Osteocyte (in vitro differentiated cells): ENCODE results near the gene SAMHD1. TPM values are rescaled to one million over a fixed set of nuclear protein-coding genes. Genes with fewer than 3 reads are reported as not detected.
"Not testable (repeated sequence)": the region's sequence is repeated elsewhere in the genome, so short reads cannot be mapped to it uniquely, and the experiment has no call there.

ENCODE experiments used
- DNase-seq: peaks from one replicate; pipeline ENCODE4 v3.0.0; 2021; ENCODE audit warnings: mixed read lengths; ENCODE audit not compliant: unreplicated experiment; ENCODE audit errors: extremely low spot score
- H3K27ac Mint-ChIP-seq: one replicate; pipeline ENCODE4 v1.8.0; 2021; ENCODE audit warnings: mild to moderate bottlenecking, mixed read lengths; ENCODE audit not compliant: unreplicated experiment
- H3K27me3 Mint-ChIP-seq: one replicate; pipeline ENCODE4 v1.8.0; 2021; ENCODE audit warnings: mixed read lengths; ENCODE audit not compliant: unreplicated experiment
- H3K36me3 Mint-ChIP-seq: one replicate; pipeline ENCODE4 v1.8.0; 2021; ENCODE audit warnings: mixed read lengths; ENCODE audit not compliant: unreplicated experiment
- H3K4me1 Mint-ChIP-seq: one replicate; pipeline ENCODE4 v1.8.0; 2021; ENCODE audit warnings: mixed read lengths; ENCODE audit not compliant: unreplicated experiment
- H3K4me3 Mint-ChIP-seq: one replicate; pipeline ENCODE4 v1.8.0; 2021; ENCODE audit warnings: mild to moderate bottlenecking, moderate library complexity, mixed read lengths; ENCODE audit not compliant: unreplicated experiment
- H3K9me3 Mint-ChIP-seq: one replicate; pipeline ENCODE4 v1.8.0; 2021; ENCODE audit warnings: mixed read lengths; ENCODE audit not compliant: unreplicated experiment
- total RNA-seq: library from RNA; stranded (reverse); gene quantifications from 2 replicates; pipeline ENCODE4 v1.2.1, GENCODE V29; 2021
- TF ChIP-seq, protein P1 (sequence below): fragments of 200-600 bp; sonication (generic); IDR thresholded peaks from 2 replicates; pipeline ENCODE4 v1.5.0; 2021; ENCODE audit warnings: antibody characterized with exemption, mild to moderate bottlenecking, moderate library complexity

SAMHD1 gene
- total RNA-seq, 1 donor from 2014 or later = 19.5 TPM

DNA sequence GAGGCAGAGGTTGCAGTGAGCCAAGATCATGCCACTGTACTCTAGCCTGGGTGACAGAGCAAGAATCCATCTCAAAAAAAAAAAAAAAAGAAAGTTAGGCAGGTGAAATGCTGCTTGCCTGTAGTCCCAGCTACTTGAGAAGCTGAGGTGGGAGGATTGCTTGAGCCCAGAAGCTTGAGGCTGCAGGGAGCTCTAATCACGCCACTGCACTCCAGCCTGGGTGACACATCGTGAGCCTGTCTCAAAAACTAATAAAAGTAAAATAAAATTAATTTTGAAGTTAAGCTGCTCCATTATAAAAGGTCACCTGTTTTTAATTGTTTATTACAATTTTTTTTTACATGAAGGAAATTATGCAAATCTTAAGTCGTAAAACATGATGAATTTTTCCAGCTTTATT lies 23.2 kb upstream of the SAMHD1 start:
- TF ChIP-seq, protein P1, sequence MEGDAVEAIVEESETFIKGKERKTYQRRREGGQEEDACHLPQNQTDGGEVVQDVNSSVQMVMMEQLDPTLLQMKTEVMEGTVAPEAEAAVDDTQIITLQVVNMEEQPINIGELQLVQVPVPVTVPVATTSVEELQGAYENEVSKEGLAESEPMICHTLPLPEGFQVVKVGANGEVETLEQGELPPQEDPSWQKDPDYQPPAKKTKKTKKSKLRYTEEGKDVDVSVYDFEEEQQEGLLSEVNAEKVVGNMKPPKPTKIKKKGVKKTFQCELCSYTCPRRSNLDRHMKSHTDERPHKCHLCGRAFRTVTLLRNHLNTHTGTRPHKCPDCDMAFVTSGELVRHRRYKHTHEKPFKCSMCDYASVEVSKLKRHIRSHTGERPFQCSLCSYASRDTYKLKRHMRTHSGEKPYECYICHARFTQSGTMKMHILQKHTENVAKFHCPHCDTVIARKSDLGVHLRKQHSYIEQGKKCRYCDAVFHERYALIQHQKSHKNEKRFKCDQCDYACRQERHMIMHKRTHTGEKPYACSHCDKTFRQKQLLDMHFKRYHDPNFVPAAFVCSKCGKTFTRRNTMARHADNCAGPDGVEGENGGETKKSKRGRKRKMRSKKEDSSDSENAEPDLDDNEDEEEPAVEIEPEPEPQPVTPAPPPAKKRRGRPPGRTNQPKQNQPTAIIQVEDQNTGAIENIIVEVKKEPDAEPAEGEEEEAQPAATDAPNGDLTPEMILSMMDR = no peak
- Mint-ChIP-seq H3K4me1 (no peaks in the 10 kb centered on the region), H3K4me3 (no peak overlapping the region), H3K27ac (no peak overlapping the region), H3K9me3 (no peaks in the 10 kb centered on the region), H3K27me3 (no peaks in the 10 kb centered on the region), H3K36me3 (no peaks in the 10 kb centered on the region)
- DNase-seq = no peak

DNA sequence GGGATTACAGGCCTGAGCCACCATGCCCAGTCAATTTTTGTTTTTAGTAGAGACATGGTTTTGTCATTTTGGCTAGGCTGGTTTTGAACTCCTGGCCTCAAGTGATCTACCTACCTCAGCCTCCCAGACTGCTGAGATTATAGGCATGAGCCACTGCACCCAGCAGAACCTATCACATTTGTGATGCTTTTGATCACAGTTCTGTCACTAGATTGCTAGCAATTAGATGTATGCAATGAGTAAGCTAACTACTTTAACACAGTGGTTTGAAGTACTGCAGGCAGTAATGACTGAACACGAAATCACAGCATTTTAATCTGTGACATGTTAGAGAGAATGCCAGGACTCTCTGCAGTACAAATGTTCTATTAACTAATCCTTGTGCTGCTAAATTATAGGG lies 19.6 kb upstream of the SAMHD1 start:
- H3K4me1 Mint-ChIP-seq = no peaks in the 10 kb centered on the region
- H3K27me3 Mint-ChIP-seq = no peaks in the 10 kb centered on the region
- DNase-seq = no peak
- no peaks in the 10 kb centered on the region for H3K36me3 Mint-ChIP-seq
- no peaks in the 10 kb centered on the region for H3K9me3 Mint-ChIP-seq
- H3K4me3 Mint-ChIP-seq = no peak overlapping the region
- H3K27ac Mint-ChIP-seq = no peak overlapping the region
- TF ChIP-seq, protein P1 = no peak

DNA sequence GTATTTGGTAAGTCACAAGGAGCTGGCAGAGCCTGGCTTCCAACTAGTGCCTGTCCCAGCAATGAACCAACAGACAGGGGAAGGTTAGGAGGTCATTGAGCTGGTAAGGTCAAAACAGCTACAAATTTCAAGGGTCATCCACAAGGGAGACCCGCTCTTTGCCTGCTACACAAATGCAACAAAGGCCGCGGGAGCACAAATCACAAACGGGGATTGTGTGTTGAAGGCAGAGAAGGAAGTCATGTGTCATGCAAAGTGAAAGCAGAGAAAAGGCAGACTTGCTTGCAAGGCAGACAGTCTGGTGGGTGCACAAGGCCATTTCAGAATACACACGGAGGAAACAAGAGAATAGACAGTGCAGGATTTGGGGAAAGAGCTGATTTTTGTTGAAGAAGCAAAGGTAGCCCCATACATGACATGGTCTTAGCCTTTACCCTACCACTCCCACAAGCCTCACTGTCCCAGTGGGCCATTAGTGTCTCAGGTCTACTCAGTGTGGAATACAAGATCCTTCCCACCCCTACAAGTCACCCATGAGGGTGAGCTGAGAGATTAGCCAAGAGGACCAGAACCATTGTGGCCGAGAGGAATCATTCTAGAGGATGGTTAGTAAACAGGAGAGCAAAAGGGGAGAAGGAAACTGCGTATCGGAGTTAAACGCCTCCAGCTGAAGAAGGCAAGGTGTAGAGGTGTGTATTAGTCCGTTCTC lies 18.1 kb upstream of the SAMHD1 start:
- no peak for DNase-seq
- Mint-ChIP-seq H3K4me3 (no peak overlapping the region), H3K9me3 (no peaks in the 10 kb centered on the region), H3K27me3 (no peaks in the 10 kb centered on the region), H3K27ac (no peak overlapping the region), H3K36me3 (no peaks in the 10 kb centered on the region), H3K4me1 (no peaks in the 10 kb centered on the region)
- TF ChIP-seq, protein P1 = no peak

DNA sequence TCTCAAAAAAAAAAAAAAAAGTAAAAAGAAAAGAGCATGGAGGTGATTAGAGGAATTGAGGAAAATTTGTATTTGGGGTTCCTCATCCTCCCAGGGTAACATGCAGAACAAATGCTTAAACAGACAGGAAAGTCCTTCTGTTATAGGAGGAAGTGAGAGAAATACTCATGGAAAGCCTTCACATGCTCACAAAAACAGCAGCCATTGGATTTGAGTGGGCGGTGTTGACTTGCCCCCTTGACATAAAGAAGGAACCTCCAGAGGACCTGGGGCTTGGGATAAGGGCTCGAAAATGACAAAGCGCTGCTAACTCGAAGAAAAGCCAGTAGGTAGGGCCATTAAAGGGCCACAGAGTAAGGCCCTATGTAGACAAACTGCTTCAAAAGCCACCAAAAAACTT lies 17.5 kb upstream of the SAMHD1 start:
- DNase-seq = no peak
- no peak overlapping the region for H3K4me3 Mint-ChIP-seq
- TF ChIP-seq, protein P1 = no peak

DNA sequence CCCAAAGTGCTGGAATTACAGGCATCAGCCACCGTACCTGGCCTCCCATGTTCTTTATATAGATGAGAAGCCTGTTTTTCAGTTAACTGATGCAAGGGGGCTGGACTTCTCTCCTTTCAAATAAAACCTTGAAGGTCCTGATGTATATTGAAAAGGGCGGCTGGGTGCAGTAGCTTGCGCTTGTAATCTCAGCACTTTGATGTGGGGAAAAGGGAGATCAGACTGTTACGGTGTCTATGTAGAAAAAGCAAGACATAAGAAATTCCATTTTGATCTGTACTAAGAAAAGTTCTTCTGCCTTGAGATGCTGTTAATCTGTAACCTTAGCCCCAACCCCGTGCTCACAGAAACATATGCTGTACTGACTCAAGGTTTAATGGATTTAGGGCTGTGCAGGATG lies 16.1 kb upstream of the SAMHD1 start:
- DNase-seq = no peak
- no peaks in the 10 kb centered on the region for H3K9me3 Mint-ChIP-seq
- no peak overlapping the region for H3K4me3 Mint-ChIP-seq
- TF ChIP-seq, protein P1 = no peak
- no peak overlapping the region for H3K27ac Mint-ChIP-seq
- H3K36me3 Mint-ChIP-seq = no peaks in the 10 kb centered on the region
- H3K27me3 Mint-ChIP-seq = no peaks in the 10 kb centered on the region
- no peaks in the 10 kb centered on the region for H3K4me1 Mint-ChIP-seq

More for the DNA sequence above, 17.5 kb upstream of the SAMHD1 start:
- H3K27ac Mint-ChIP-seq = no peak overlapping the region
- no peaks in the 10 kb centered on the region for H3K36me3 Mint-ChIP-seq
- H3K9me3 Mint-ChIP-seq = no peaks in the 10 kb centered on the region
- H3K27me3 Mint-ChIP-seq = no peaks in the 10 kb centered on the region
- no peaks in the 10 kb centered on the region for H3K4me1 Mint-ChIP-seq

DNA sequence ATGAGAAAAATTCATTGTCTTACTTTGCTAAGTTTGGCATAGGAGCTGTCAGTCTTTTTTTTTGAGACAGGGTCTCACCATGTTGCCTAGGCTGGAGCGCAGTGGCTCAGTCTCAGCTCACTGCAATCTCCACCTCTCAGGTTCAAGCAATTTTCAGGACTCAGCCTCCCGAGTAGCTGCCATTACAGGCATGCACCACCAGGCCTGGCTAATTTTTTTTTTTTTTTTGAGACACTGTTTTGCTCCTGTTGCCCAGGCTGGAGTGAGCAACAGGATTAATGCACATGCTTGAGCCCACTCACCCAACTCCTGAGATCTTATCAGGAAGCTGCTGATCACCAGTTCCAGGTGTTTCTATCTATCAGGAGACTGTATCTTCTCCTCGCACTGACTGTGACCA lies 15.5 kb upstream of the SAMHD1 start:
- H3K27me3 Mint-ChIP-seq, H3K4me3 Mint-ChIP-seq, H3K4me1 Mint-ChIP-seq, DNase-seq, H3K36me3 Mint-ChIP-seq, H3K27ac Mint-ChIP-seq, H3K9me3 Mint-ChIP-seq: not testable (repeated sequence)

DNA sequence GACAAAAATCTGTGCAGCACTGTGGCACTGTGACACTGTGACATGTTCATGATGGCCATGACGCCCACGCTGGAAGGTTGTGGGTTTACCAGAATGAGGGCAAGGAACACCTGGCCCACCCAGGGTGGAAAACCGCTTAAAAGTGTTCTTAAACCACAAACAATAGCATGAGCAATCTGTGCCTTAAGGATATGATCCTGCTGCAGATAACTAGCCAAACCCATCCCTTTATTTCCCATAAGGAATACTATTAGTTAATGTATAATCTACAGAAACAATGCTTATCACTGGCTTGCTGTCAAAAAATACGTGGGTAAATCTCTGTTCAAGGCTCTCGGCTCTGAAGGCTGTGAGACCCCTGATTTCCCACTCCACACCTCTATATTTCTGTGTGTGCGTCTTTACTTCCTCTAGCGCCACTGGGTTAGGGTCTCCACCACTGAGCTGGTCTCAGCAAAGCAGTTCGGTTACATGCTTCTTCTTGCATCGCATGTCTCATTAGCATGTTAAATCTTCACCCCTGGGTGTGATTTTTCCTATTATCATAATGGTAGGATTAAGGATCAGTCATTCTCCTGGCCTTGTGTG lies 10.9 kb upstream of the SAMHD1 start:
- not testable (repeated sequence) for DNase-seq, H3K9me3 Mint-ChIP-seq, H3K27ac Mint-ChIP-seq, H3K4me1 Mint-ChIP-seq, H3K36me3 Mint-ChIP-seq, H3K27me3 Mint-ChIP-seq, H3K4me3 Mint-ChIP-seq
